IPS DF 6.9 (cell line): ENCODE results near the gene MFSD6.
"Not testable (repeated sequence)": the region's sequence is repeated elsewhere in the genome, so short reads cannot be mapped to it uniquely, and the experiment has no call there.

Source experiments
- DNase-seq: peaks from one replicate; pipeline ENCODE4 v3.0.0-alpha.2; 2013; ENCODE audit warnings: low read depth, low spot score
- H3K27ac ChIP-seq: one replicate; pipeline ENCODE4 v1.5.1; 2013; ENCODE audit warnings: low read length, control low read depth
- H3K27me3 ChIP-seq: 2 replicates; pipeline ENCODE4 v1.6.1; 2013; ENCODE audit warnings: mild to moderate bottlenecking, low read length; ENCODE audit not compliant: control insufficient read depth, insufficient read depth
- H3K36me3 ChIP-seq: 2 replicates; pipeline ENCODE4 v1.6.1; 2013; ENCODE audit warnings: low read length; ENCODE audit not compliant: control insufficient read depth, insufficient read depth
- H3K4me1 ChIP-seq: 2 replicates; pipeline ENCODE4 v1.6.1; 2013; ENCODE audit warnings: low read length; ENCODE audit not compliant: control insufficient read depth, insufficient read depth
- H3K4me3 ChIP-seq: 2 replicates; pipeline ENCODE4 v1.5.1; 2013; ENCODE audit warnings: mild to moderate bottlenecking, low read length
- H3K9me3 ChIP-seq: 2 replicates; pipeline ENCODE4 v1.6.1; 2013; ENCODE audit warnings: low read length, inconsistent platforms; ENCODE audit not compliant: control insufficient read depth, insufficient read depth
- WGBS: extraction: QIAGEN DNeasy Blood & Tissue Kit; methylation state at CpG from one replicate; pipeline ENCODE4 v1.1.7; 2013; ENCODE audit warnings: mixed read lengths, missing lambda C conversion rate; ENCODE audit not compliant: insufficient read length, insufficient coverage; 5-methylcytosine and 5-hydroxymethylcytosine counted together

Gene MFSD6

GRCh38 chr2:190477661-190478454, 69.7 kb downstream of the MFSD6 start:
- H3K27me3 ChIP-seq: no peaks in the 10 kb centered on the region
- DNase-seq: no peak
- H3K36me3 ChIP-seq: no peaks in the 10 kb centered on the region
- no peaks in the 10 kb centered on the region for H3K4me1 ChIP-seq
- no CpG with 5 or more reads among the region's 4 CpGs for WGBS
- no peak overlapping the region for H3K4me3 ChIP-seq
- no peak overlapping the region for H3K27ac ChIP-seq
- H3K9me3 ChIP-seq: no peaks in the 10 kb centered on the region

DNA sequence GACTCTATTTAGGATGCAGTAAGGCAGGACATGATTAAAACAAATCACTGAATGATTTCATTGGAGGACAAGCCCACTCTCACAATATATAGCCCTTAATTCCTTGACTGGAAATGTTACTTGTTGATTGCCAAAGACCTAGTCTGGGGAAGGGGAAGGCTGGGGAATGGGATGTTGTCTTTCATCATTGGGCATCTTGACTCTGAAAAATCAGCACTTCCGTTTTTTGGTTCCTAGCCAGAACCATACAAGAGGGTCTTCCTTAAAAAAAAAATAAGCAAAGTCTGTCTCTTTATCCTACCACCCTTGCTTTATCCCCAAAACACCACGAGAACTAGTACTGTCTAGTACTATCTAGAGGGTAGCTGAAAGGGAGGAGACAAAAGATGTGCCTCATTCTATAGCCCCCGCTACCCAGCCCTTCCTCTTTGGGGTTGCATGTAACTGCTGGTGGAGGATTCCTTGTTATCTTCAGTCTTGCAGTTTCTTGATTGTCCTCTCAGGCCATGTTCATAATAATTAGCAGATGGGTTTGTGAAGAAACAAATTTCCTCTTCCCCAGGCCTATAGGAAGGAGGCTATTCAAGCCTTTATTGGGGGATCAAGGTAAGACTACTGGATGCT, 70.5 kb downstream of the MFSD6 start:
- no peak overlapping the region for H3K27ac ChIP-seq
- H3K36me3 ChIP-seq: no peaks in the 10 kb centered on the region
- no peaks in the 10 kb centered on the region for H3K4me1 ChIP-seq
- no peak overlapping the region for H3K4me3 ChIP-seq
- no peaks in the 10 kb centered on the region for H3K27me3 ChIP-seq
- WGBS: no CpG with 5 or more reads among the region's 3 CpGs
- H3K9me3 ChIP-seq: no peaks in the 10 kb centered on the region
- DNase-seq: no peak

- WGBS: no CpG with 5 or more reads among the region's 2 CpGs
- Histone ChIP-seq H3K9me3 (no peaks in the 10 kb centered on the region), H3K27ac (no peak overlapping the region), H3K4me1 (no peaks in the 10 kb centered on the region), H3K4me3 (no peak overlapping the region), H3K36me3 (no peaks in the 10 kb centered on the region), H3K27me3 (no peaks in the 10 kb centered on the region)
- DNase-seq: no peak
Observed at GRCh38 chr2:190481339-190481738, 73.2 kb downstream of the MFSD6 start.

DNA sequence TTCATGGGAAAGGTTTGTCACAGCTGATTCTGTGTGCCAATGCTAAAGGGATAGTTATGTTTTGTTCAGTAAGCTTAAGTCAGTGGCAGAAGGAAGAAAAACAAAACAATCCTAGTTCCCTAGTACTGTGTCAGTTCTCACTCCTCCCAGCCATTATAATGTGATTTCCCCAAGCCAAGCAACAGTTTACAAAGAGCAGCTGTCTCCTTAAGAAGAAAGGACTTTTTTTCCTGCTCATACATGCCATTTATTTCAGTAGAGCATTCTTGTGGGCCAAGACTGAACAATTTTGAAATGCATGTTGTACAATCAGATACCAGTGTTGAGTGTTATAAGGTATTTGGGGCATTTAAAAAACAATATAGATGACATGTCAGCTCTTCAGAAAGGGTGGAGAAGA, 74.3 kb downstream of the MFSD6 start:
- Histone ChIP-seq H3K27ac (no peak overlapping the region), H3K27me3 (no peaks in the 10 kb centered on the region), H3K9me3 (no peaks in the 10 kb centered on the region), H3K36me3 (no peaks in the 10 kb centered on the region), H3K4me3 (no peak overlapping the region), H3K4me1 (no peaks in the 10 kb centered on the region)
- DNase-seq: no peak

DNA sequence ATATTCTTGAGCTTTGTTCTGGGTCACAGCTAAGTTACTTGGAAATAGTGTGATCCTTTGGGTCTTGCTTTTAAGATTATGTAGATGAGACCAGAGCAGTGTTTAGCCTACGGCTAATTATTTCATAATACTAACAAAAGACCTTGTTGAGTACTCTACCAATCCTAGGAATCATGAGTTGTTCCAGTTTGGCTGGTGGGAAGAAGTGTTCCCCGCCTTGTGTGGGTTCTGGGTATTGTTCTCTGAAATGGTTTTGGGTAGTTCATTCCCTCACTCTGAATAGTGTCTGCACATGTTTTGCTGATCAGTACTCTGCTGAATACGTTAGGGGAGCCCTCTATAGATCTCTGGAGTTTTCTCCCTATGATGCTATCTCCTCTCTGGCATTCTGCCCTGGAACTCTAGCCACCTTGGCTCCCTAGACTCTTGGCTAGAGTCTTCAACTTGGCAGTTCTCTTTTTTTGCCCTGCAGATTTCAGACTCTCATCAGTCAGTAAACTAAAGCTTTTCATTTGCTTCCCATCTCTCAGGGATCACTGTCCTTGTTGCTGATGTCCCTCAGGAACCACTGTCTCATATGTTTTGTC, 78.0 kb downstream of the MFSD6 start:
- H3K4me1 ChIP-seq: 0 out of 2 replicates have a peak, but pooled peaks cover 2% of the 10 kb centered on the region
- DNase-seq: no peak
- no peaks in the 10 kb centered on the region for H3K9me3 ChIP-seq
- no CpG with 5 or more reads among the region's 3 CpGs for WGBS
- H3K27ac ChIP-seq: no peak overlapping the region
- no peaks in the 10 kb centered on the region for H3K36me3 ChIP-seq
- H3K27me3 ChIP-seq: no peaks in the 10 kb centered on the region; the same call in 1 of the 2 replicates
- no peak overlapping the region for H3K4me3 ChIP-seq

GRCh38 chr2:190488516-190489233, 80.5 kb downstream of the MFSD6 start:
- no peak for DNase-seq
- 0 out of 2 replicates have a peak, but pooled peaks cover 2% of the 10 kb centered on the region for H3K4me1 ChIP-seq
- no peak overlapping the region for H3K4me3 ChIP-seq
- no peaks in the 10 kb centered on the region for H3K36me3 ChIP-seq
- WGBS: no CpG with 5 or more reads among the region's 6 CpGs
- no peaks in the 10 kb centered on the region; the same call in 1 of the 2 replicates for H3K27me3 ChIP-seq
- H3K27ac ChIP-seq: no peak overlapping the region
- no peaks in the 10 kb centered on the region for H3K9me3 ChIP-seq

- no peaks in the 10 kb centered on the region for H3K9me3 ChIP-seq
- H3K4me3 ChIP-seq: no peak overlapping the region
- H3K4me1 ChIP-seq: 0 out of 2 replicates have a peak, but pooled peaks cover 2% of the 10 kb centered on the region
- no peaks in the 10 kb centered on the region for H3K36me3 ChIP-seq
- no peaks in the 10 kb centered on the region; the same call in 1 of the 2 replicates for H3K27me3 ChIP-seq
- DNase-seq: no peak
- no CpG with 5 or more reads among the region's 4 CpGs for WGBS
- H3K27ac ChIP-seq: no peak overlapping the region
Observed at GRCh38 chr2:190489475-190489874, 81.3 kb downstream of the MFSD6 start.

DNA sequence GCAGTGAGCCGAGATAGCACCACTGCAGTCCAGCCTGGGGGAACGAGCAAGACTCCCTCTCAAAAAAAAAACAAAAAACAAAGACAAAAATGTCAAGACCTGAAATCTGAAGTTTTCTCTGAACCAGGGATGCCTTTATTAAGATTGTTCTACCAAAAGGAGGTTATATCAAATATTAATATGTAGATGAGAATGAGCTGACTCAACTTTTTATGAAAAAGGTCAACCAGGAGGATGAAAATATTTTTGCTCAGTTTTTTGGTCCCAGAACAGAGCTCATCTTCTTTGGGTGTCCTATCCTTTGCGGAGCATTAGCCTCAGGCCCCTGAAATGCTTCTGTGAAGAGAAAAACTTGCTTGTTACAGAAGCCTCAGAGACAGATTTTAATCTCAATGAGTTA, 82.3 kb downstream of the MFSD6 start:
- Histone ChIP-seq H3K27me3 (no peaks in the 10 kb centered on the region; the same call in 1 of the 2 replicates), H3K27ac (no peak overlapping the region), H3K36me3 (no peaks in the 10 kb centered on the region), H3K4me1 (0 out of 2 replicates have a peak, but pooled peaks cover 2% of the 10 kb centered on the region), H3K9me3 (no peaks in the 10 kb centered on the region), H3K4me3 (no peak overlapping the region)
- no peak for DNase-seq
- no CpG with 5 or more reads among the region's 3 CpGs for WGBS

GRCh38 chr2:190493095-190493494, 84.9 kb downstream of the MFSD6 start:
- no peak for DNase-seq
- no CpG with 5 or more reads among the region's 2 CpGs for WGBS

DNA sequence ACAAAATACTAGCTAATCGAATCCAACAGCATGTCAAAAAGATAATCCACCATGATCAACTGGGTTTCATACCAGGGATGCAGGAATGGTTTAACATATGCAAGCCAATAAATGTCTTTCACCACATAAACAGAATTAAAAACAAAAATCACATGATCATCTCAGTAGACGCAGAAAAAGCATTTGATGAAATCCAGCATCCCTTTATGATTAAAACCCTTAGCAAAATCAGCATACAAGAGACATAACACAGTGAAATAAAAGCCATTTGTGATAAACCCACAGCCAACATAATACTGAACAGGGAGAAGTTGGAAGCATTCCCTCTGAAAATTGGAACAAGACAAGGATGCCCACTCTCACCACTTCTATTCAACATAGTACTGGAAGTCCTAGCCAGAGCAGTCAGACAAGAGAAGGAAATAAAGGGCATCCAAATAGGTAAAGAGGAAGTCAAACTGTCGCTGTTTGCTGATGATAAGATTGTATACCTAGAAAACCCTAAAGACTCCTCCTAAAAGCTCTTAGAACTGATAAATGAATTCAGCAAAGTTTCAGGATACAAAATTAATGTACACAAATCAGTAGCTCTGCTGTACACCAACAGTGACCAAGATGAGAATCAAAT, 86.6 kb downstream of the MFSD6 start:
- not testable (repeated sequence) for DNase-seq, H3K4me3 ChIP-seq, H3K27ac ChIP-seq, H3K4me1 ChIP-seq, H3K36me3 ChIP-seq, H3K9me3 ChIP-seq, H3K27me3 ChIP-seq
- no CpG with 5 or more reads among the region's 3 CpGs for WGBS

More at GRCh38 chr2:190493095-190493494, 84.9 kb downstream of the MFSD6 start:
- H3K4me3 ChIP-seq: no peak overlapping the region
- no peaks in the 10 kb centered on the region; the same call in 1 of the 2 replicates for H3K27me3 ChIP-seq
- H3K27ac ChIP-seq: no peak overlapping the region
- no peaks in the 10 kb centered on the region for H3K36me3 ChIP-seq
- 0 out of 2 replicates have a peak, but pooled peaks cover 2% of the 10 kb centered on the region for H3K4me1 ChIP-seq
- no peaks in the 10 kb centered on the region for H3K9me3 ChIP-seq
